Measurements from ENCODE around the gene UBE2E2.

GRCh38 chr3:23607184-23607847 is 404.2 kb downstream of the UBE2E2 start:
- TF ChIP-seq POLR2AphosphoS5 (IDR thresholded peaks at IDR 0.05; ENCODE audit: low read depth, low read length) (no peak), POLR2A (IDR thresholded peaks at IDR 0.05; ENCODE audit: low read depth, low read length) (no peak), TAF1 (IDR thresholded peaks at IDR 0.05; ENCODE audit: borderline replicate concordance, low read depth, low read length) (no peak)
